ENCODE data around the gene ASB5. TPM values are rescaled to one million over a fixed set of nuclear protein-coding genes. Genes with fewer than 3 reads are reported as not detected.

Gene ASB5
- total and polyA plus RNA-seq, 12 donors: 0.17 to 0.27 (median 0.20) TPM; not detected in 9

- Histone ChIP-seq H3K27me3 (no peaks in the 10 kb centered on the region), H3K27ac (no peak overlapping the region), H3K4me1 (replicated peaks in 1 of 2) (no peaks in the 10 kb centered on the region), H3K36me3 (replicated peaks in 1 of 2) (no peaks in the 10 kb centered on the region), H3K4me3 (no peak overlapping the region), H3K9me3 (replicated peaks in 1 of 3) (peaks cover 0 to 4% (median 0%) of the 10 kb centered on the region in 3 donors)
- TF ChIP-seq POLR2A (IDR thresholded peaks at IDR 0.05) (no peak), CTCF (IDR thresholded peaks at IDR 0.05) (peak; percentile 11 to 43 (median 25))
- intact Hi-C loops (cut with DNase I): no loop called here
- peak; percentile 37 to 78 (median 51) for DNase-seq
- 63 to 66% (median 64%) methylated on average over 13 of the region's 13 CpGs for WGBS, 4 donors
Measured at GRCh38 chr4:176277162-176277904, 8.3 kb upstream of the ASB5 start.

- intact Hi-C loops (cut with DNase I): no loop called here
- TF ChIP-seq POLR2A (IDR thresholded peaks at IDR 0.05) (no peak), CTCF (IDR thresholded peaks at IDR 0.05) (no peak)
- 69 to 79% (median 74%) methylated on average over 8 of the region's 8 CpGs for WGBS, 4 donors
- DNase-seq: no peak
- Histone ChIP-seq H3K4me3 (no peak overlapping the region), H3K4me1 (replicated peaks in 1 of 2) (no peaks in the 10 kb centered on the region), H3K36me3 (replicated peaks in 1 of 2) (no peaks in the 10 kb centered on the region), H3K27me3 (no peaks in the 10 kb centered on the region), H3K9me3 (replicated peaks in 1 of 3) (peaks cover 0 to 4% (median 0%) of the 10 kb centered on the region in 3 donors), H3K27ac (no peak overlapping the region)
Measured at GRCh38 chr4:176276710-176277109, 7.7 kb upstream of the ASB5 start.

GRCh38 chr4:176274441-176274840, 5.4 kb upstream of the ASB5 start:
- Histone ChIP-seq H3K27ac (no peak overlapping the region), H3K9me3 (replicated peaks in 1 of 3) (peaks cover 0 to 4% (median 0%) of the 10 kb centered on the region in 3 donors), H3K36me3 (replicated peaks in 1 of 2) (no peaks in the 10 kb centered on the region), H3K4me3 (no peak overlapping the region), H3K27me3 (no peaks in the 10 kb centered on the region), H3K4me1 (replicated peaks in 1 of 2) (no peaks in the 10 kb centered on the region)
- TF ChIP-seq POLR2A (IDR thresholded peaks at IDR 0.05) (no peak), CTCF (IDR thresholded peaks at IDR 0.05) (no peak)
- no peak for DNase-seq
- intact Hi-C loops (cut with DNase I): no loop called here

- no peak overlapping the region for H3K4me3 ChIP-seq
- H3K27ac ChIP-seq: no peak overlapping the region
- H3K27me3 ChIP-seq: no peaks in the 10 kb centered on the region
- no peak for TF ChIP-seq CTCF (IDR thresholded peaks at IDR 0.05)
- TF ChIP-seq POLR2A (IDR thresholded peaks at IDR 0.05): no peak
- H3K36me3 ChIP-seq (replicated peaks in 1 of 2): no peaks in the 10 kb centered on the region
- peaks cover 0 to 4% (median 0%) of the 10 kb centered on the region in 3 donors for H3K9me3 ChIP-seq (replicated peaks in 1 of 3)
- no peaks in the 10 kb centered on the region for H3K4me1 ChIP-seq (replicated peaks in 1 of 2)
- intact Hi-C loops (cut with DNase I): no loop called here
- WGBS, 4 donors: 71 to 74% (median 72%) methylated on average over 4 of the region's 4 CpGs
- DNase-seq: no peak
Measured at GRCh38 chr4:176273736-176274135, 4.7 kb upstream of the ASB5 start.

Measured in adrenal gland (tissue), 12 donors.